Measurements from ENCODE around the gene ARMC8.

GRCh38 chr3:138227650-138228049 lies 40.5 kb downstream of the ARMC8 start:
- no peak for TF ChIP-seq ZC3H10 (CRISPR knock-in tag; IDR thresholded peaks at IDR 0.05)
- no peak for TF ChIP-seq ARNTL (CRISPR knock-in tag; IDR thresholded peaks at IDR 0.05; ENCODE audit: borderline replicate concordance, low read depth)
- TF ChIP-seq ZFP30 (CRISPR knock-in tag; IDR thresholded peaks at IDR 0.05): no peak
- no peak for TF ChIP-seq ZNF8 (CRISPR knock-in tag; IDR thresholded peaks at IDR 0.05)
- no peak for TF ChIP-seq ZNF70 (CRISPR knock-in tag; IDR thresholded peaks at IDR 0.05)
- TF ChIP-seq ISL1 (CRISPR knock-in tag; IDR thresholded peaks at IDR 0.05): no peak
- TF ChIP-seq, protein P1, sequence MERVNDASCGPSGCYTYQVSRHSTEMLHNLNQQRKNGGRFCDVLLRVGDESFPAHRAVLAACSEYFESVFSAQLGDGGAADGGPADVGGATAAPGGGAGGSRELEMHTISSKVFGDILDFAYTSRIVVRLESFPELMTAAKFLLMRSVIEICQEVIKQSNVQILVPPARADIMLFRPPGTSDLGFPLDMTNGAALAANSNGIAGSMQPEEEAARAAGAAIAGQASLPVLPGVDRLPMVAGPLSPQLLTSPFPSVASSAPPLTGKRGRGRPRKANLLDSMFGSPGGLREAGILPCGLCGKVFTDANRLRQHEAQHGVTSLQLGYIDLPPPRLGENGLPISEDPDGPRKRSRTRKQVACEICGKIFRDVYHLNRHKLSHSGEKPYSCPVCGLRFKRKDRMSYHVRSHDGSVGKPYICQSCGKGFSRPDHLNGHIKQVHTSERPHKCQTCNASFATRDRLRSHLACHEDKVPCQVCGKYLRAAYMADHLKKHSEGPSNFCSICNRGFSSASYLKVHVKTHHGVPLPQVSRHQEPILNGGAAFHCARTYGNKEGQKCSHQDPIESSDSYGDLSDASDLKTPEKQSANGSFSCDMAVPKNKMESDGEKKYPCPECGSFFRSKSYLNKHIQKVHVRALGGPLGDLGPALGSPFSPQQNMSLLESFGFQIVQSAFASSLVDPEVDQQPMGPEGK (CRISPR knock-in tag; IDR thresholded peaks at IDR 0.05; ENCODE audit: borderline replicate concordance): no peak
